GM10266 (cell line): ENCODE results near the gene TDP2.
"Not testable (repeated sequence)": the region's sequence is repeated elsewhere in the genome, so short reads cannot be mapped to it uniquely, and the experiment has no call there.

Source experiments
- DNase-seq: peaks from one replicate; pipeline ENCODE4 v3.0.0; 2012; ENCODE audit errors: extremely low spot score
- TF ChIP-seq, protein P1 (sequence below): IDR thresholded peaks from 2 replicates; pipeline ENCODE4 v1.5.1; 2012; ENCODE audit warnings: mild to moderate bottlenecking, low read depth; ENCODE audit not compliant: control insufficient read depth, insufficient read depth; ENCODE audit errors: missing control alignments

Gene TDP2

DNA sequence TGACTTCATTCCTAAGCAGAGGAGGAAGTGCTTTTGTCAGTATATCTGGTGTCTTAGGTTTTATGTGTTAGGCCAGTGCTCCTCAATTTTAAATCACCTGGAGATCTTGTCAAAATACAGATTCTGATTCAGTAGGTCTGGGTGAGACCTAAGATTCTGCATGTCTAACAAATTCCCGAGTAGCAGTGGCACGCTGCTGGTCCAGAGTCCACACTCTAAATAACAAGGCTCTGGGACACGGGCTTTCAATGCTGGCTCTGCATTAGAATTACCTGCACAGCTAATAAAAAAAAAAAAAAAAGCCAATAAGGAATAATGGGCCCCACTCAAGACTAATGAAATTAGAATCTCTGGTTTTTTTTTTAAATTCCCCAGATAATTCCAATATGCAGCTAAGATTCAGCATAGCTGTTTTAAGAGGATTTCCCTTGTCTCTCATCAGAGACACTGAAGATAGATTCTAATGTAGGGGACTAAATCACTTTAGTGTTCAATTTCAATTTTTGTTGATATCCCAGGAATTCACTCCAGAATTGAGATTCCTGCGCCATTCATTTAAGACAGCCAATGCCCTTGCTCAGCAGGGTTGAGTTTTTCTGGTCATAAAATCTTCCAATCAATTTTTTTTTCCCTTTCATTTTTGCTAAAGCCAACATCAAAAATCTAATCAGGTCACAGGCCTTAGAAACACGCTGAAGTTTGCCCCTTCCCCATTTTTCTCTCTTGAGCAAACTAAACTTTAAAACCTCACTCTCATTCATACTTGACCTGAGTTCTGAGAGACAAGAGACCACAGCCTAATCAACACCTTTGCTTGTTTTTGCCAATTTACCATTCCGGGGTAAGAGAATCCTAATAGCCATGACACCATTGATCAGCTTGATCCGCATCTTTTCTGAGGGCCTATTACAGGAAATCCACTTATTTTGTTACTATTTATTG is 2.4 kb downstream of the TDP2 start:
- TF ChIP-seq, protein P1, sequence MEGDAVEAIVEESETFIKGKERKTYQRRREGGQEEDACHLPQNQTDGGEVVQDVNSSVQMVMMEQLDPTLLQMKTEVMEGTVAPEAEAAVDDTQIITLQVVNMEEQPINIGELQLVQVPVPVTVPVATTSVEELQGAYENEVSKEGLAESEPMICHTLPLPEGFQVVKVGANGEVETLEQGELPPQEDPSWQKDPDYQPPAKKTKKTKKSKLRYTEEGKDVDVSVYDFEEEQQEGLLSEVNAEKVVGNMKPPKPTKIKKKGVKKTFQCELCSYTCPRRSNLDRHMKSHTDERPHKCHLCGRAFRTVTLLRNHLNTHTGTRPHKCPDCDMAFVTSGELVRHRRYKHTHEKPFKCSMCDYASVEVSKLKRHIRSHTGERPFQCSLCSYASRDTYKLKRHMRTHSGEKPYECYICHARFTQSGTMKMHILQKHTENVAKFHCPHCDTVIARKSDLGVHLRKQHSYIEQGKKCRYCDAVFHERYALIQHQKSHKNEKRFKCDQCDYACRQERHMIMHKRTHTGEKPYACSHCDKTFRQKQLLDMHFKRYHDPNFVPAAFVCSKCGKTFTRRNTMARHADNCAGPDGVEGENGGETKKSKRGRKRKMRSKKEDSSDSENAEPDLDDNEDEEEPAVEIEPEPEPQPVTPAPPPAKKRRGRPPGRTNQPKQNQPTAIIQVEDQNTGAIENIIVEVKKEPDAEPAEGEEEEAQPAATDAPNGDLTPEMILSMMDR, result no peak
- no peak for DNase-seq

DNA sequence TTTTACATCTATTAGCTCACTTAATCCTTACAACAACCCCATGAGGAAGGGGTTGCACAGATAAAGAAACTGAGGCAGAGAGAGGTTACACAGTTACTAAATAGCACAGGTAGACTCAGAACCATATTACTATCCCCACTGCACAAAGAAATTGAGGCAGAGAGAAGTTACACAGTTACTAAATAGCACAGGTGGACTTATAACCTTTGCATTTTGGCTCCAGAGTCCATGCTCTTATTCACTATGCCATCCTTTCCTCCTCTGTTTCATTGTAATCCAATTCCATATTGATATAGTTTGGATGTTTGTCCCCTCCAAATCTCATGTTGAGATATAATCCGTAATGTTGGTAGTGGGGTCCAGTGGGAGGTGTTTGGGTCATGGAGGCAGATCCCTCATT is 3.5 kb downstream of the TDP2 start:
- TF ChIP-seq, protein P1, result no peak
- no peak for DNase-seq

DNA sequence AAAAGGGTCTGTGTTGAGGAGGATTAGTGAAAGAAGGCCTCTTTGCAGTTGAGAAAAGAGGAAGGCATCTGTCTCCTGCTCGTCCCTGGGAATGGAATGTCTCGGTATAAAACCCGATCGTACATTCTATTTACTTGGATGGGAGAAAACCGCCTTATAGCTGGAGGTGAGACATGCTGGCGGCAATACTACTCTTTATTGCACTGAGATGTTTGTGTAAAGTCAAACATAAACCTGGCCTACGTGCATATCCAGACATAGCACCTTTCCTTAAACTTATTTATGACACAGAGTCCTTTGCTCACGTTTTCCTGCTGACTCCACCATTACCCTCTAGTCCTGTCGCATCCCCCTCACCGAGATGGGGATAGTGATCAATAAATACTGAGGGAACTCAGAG is 4.5 kb downstream of the TDP2 start:
- TF ChIP-seq, protein P1, result no peak
- DNase-seq, result no peak

DNA sequence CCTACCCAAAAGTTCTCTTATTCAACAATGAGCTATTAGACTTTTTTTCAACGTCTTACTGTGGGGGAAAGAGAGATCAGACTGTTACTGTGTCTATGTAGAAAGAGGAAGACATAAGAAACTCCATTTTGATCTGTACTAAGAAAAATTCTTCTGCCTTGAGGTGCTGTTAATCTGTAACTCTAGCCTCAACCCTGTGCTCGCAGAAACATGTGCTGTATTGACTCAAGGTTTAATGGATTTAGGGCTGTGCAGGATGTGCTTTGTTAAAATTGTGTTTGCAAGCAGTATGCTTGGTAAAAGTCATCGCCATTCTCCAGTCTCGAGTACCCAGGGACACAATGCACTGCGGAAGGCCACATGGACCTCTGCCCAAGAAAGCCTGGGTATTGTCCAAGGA is 4.9 kb downstream of the TDP2 start:
- not testable (repeated sequence) for DNase-seq

DNA sequence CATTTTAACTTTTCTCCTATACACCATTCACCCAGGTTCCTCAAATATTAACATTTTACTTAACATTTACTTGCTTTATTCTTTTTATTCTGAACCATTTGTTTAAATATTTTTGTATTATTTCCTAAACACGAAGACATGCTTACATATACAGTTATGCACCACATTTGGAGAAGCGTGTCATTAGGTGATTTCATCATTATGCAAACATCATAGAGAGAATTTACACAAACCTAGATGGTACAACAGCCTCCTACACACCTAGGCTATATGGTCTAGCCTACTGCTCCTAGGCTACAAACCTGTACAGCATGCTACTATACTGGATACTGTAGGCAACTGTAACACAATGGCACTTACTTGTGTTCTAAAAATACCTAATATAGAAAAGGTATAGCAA is 6.6 kb downstream of the TDP2 start:
- TF ChIP-seq, protein P1, result no peak
- no peak for DNase-seq

DNA sequence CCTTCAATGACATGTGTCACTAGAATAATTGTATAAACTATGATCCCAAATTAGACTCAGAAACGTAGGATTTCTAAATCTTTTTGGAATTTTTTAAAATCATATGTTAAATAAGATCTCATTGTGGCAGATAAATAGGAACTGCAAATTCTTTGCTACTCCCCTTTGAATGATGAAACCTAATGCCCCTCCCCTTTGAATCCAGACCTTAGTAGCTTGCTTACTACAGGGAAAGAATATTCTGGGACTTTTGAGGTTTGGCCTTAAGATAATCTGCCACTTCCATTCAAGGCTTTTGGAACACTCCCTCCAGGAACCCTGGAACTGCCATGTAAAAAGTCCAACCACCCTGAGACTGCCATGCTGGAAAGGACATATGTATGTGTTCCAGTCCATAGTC is 7.1 kb downstream of the TDP2 start:
- TF ChIP-seq, protein P1, result no peak
- DNase-seq, result no peak

DNA sequence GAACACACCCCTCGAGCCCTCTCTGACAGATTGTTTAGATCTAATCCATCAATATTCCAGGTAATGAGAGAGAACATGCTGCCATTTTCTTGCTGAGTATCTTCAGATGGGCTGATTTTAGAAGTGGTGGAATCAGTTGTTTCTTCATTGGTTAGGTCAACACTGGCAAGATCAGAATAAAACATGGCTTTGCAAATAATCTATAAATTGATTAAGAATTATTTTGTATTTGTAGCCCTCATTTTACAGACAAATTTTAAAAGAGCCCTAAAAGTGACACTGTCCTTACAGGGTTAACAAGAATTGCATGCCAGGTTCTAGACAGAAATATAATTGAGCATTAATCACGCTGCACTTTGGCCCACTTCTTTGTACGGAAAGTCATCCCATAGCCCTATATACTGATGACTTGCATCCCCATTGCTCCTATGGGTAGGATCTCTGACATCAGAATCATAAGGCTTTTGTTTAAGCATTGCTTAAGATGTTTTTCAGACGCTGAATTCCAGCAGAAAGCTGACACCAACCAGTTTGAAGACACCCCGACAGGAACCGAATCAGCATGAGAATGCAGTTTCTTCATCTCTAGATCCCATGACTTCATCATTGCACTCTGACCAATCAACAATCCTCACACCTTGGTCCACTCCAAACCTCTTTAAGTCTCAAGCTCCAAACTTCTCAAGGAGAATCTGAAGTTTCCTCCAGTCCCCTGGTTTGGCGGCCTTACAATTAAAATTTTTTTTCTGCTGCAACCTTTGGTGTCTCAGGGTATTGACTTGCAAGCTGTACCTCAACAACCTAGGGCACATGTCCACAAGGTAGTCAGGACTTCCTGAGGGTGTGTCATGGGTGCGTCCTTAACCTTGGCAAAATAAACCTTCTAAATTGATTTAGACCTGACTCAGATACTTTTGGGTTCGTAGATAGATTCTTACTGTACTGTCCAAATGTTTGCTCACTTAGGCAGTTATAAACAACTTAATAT is 7.8 kb downstream of the TDP2 start:
- TF ChIP-seq, protein P1, result no peak
- no peak for DNase-seq
